ENCODE data around the gene ZMYM4.
"Not testable (repeated sequence)": the region's sequence is repeated elsewhere in the genome, so short reads cannot be mapped to it uniquely, and the experiment has no call there.

ZMYM4 gene

GRCh38 chr1:35326246-35326866 lies 57.8 kb downstream of the ZMYM4 start:
- WGBS, 2 experiments (ENCODE audit: insufficient coverage in 2 of 2): 88% methylated on average over 1 of the region's 3 CpGs; no CpG with 5 or more reads in 1 of the 2 experiments
- Histone ChIP-seq H3K4me3 (ENCODE audit: extremely low read depth, insufficient read depth, low read length, poor library complexity, severe bottlenecking) (no peak overlapping the region), H3K27ac (ENCODE audit: low read depth, low read length, severe bottlenecking) (no peak overlapping the region), H3K9me3 (ENCODE audit: control insufficient read depth, low read length) (no peaks in the 10 kb centered on the region), H3K36me3 (ENCODE audit: control insufficient read depth, insufficient read depth, low read length) (peaks cover 14% of the 10 kb centered on the region), H3K4me1 (ENCODE audit: control insufficient read depth, insufficient read depth, low read length, poor library complexity, severe bottlenecking) (no peaks in the 10 kb centered on the region)

- not testable (repeated sequence) for H3K4me1 ChIP-seq (ENCODE audit: control insufficient read depth, insufficient read depth, low read length, poor library complexity, severe bottlenecking); H3K9me3 ChIP-seq (ENCODE audit: control insufficient read depth, low read length); H3K27ac ChIP-seq (ENCODE audit: low read depth, low read length, severe bottlenecking); H3K4me3 ChIP-seq (ENCODE audit: extremely low read depth, insufficient read depth, low read length, poor library complexity, severe bottlenecking)
- peaks cover 27% of the 10 kb centered on the region for H3K36me3 ChIP-seq (ENCODE audit: control insufficient read depth, insufficient read depth, low read length)
- 100% methylated on average over 1 of the region's 2 CpGs; no CpG with 5 or more reads in 1 of the 2 experiments for WGBS, 2 experiments (ENCODE audit: insufficient coverage in 2 of 2)
Measured at GRCh38 chr1:35331618-35332017, 63.1 kb downstream of the ZMYM4 start.

GRCh38 chr1:35334485-35334884 lies 66.0 kb downstream of the ZMYM4 start:
- no peaks in the 10 kb centered on the region for H3K4me1 ChIP-seq (ENCODE audit: control insufficient read depth, insufficient read depth, low read length, poor library complexity, severe bottlenecking)
- no CpG with 5 or more reads among the region's 1 CpG for WGBS, 2 experiments (ENCODE audit: insufficient coverage in 2 of 2)
- peaks cover 28% of the 10 kb centered on the region for H3K36me3 ChIP-seq (ENCODE audit: control insufficient read depth, insufficient read depth, low read length)

DNA sequence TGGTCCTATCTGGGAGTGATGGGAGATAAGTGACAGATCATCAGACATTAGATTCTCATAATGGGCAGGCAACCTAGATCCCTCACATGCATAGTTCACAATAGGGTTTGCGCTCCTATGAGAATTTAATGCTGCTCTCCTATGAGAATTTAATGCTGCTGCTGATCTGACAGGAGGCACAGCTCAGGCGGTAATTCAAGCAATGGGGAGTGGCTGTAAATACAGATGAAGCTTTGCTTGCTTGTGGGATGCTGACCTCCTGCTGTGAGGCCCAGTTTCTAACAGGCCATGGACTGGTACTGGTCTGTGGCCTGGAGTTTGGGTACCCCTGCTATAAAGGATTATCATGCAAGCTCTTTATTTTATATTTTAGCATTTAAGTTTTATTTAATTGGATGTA lies 72.0 kb downstream of the ZMYM4 start:
- H3K4me1 ChIP-seq (ENCODE audit: control insufficient read depth, insufficient read depth, low read length, poor library complexity, severe bottlenecking): no peaks in the 10 kb centered on the region
- H3K4me3 ChIP-seq (ENCODE audit: extremely low read depth, insufficient read depth, low read length, poor library complexity, severe bottlenecking): no peak overlapping the region
- H3K27ac ChIP-seq (ENCODE audit: low read depth, low read length, severe bottlenecking): no peak overlapping the region
- 100% methylated on average over 2 of the region's 2 CpGs; no CpG with 5 or more reads in 1 of the 2 experiments for WGBS, 2 experiments (ENCODE audit: insufficient coverage in 2 of 2)
- H3K9me3 ChIP-seq (ENCODE audit: control insufficient read depth, low read length): no peaks in the 10 kb centered on the region
- H3K36me3 ChIP-seq (ENCODE audit: control insufficient read depth, insufficient read depth, low read length): peaks cover 20% of the 10 kb centered on the region

More at GRCh38 chr1:35334485-35334884, 66.0 kb downstream of the ZMYM4 start:
- no peaks in the 10 kb centered on the region for H3K9me3 ChIP-seq (ENCODE audit: control insufficient read depth, low read length)
- no peak overlapping the region for H3K4me3 ChIP-seq (ENCODE audit: extremely low read depth, insufficient read depth, low read length, poor library complexity, severe bottlenecking)
- H3K27ac ChIP-seq (ENCODE audit: low read depth, low read length, severe bottlenecking): no peak overlapping the region

DNA sequence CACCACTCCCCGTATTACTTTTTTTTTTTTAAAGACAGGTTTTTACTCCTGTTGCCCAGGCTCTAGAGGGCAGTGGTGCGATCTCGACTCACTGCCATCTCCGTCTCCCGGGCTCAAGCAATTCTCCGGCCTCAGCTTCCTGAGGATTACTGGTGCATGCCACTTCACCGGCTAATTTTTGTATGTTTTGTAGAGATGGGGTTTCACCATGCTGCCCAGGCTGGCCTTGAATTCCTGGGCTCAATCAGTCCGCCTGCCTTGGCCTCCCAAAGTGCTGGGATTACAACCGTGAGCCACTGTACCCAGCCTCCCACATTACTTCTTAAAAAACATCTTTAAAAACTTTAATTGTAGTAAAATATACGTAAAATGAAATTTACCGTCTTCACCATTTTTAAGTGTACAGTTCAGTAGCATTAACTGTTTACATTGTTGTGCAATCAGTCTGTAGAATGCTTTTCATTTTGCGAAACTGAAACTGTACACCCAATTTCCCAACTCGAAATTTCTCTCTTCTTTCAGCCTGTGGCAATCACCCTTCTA lies 77.0 kb downstream of the ZMYM4 start:
- 91 to 94% methylated on average over 6 to 8 of the region's 13 CpGs for WGBS, 2 experiments (ENCODE audit: insufficient coverage in 2 of 2)
- H3K4me3 ChIP-seq (ENCODE audit: extremely low read depth, insufficient read depth, low read length, poor library complexity, severe bottlenecking): no peak overlapping the region
- H3K9me3 ChIP-seq (ENCODE audit: control insufficient read depth, low read length): no peaks in the 10 kb centered on the region
- no peaks in the 10 kb centered on the region for H3K4me1 ChIP-seq (ENCODE audit: control insufficient read depth, insufficient read depth, low read length, poor library complexity, severe bottlenecking)
- H3K36me3 ChIP-seq (ENCODE audit: control insufficient read depth, insufficient read depth, low read length): no peaks in the 10 kb centered on the region
- no peak overlapping the region for H3K27ac ChIP-seq (ENCODE audit: low read depth, low read length, severe bottlenecking)

DNA sequence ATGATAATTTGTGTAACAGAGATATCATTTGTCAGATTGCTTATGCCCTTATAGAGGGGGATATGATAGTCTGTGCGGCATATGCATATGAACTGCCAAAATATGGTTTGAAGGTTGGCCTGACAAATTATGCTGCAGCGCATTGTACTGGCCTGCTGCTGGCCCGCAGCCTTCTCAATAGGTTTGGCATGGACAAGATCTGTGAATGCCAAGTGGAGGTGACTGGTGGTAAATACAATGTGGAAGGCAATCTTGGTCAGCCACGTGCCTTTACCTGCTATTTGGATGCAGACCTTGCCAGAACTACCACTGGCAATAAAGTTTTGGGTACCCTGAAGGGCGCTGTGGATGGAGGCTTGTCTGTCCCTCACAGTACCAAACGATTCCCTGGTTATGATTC lies 82.4 kb downstream of the ZMYM4 start:
- Histone ChIP-seq H3K4me1 (ENCODE audit: control insufficient read depth, insufficient read depth, low read length, poor library complexity, severe bottlenecking) (no peaks in the 10 kb centered on the region), H3K27ac (ENCODE audit: low read depth, low read length, severe bottlenecking) (no peak overlapping the region), H3K36me3 (ENCODE audit: control insufficient read depth, insufficient read depth, low read length) (peaks cover 14% of the 10 kb centered on the region), H3K9me3 (ENCODE audit: control insufficient read depth, low read length) (no peaks in the 10 kb centered on the region), H3K4me3 (ENCODE audit: extremely low read depth, insufficient read depth, low read length, poor library complexity, severe bottlenecking) (no peak overlapping the region)
- 97 to 98% methylated on average over 3 to 5 of the region's 6 CpGs for WGBS, 2 experiments (ENCODE audit: insufficient coverage in 2 of 2)

- peaks cover 33% of the 10 kb centered on the region for H3K36me3 ChIP-seq (ENCODE audit: control insufficient read depth, insufficient read depth, low read length)
- H3K4me3 ChIP-seq (ENCODE audit: extremely low read depth, insufficient read depth, low read length, poor library complexity, severe bottlenecking): no peak overlapping the region
- H3K4me1 ChIP-seq (ENCODE audit: control insufficient read depth, insufficient read depth, low read length, poor library complexity, severe bottlenecking): no peaks in the 10 kb centered on the region
- no peaks in the 10 kb centered on the region for H3K9me3 ChIP-seq (ENCODE audit: control insufficient read depth, low read length)
- H3K27ac ChIP-seq (ENCODE audit: low read depth, low read length, severe bottlenecking): no peak overlapping the region
Measured at GRCh38 chr1:35359995-35360394, 91.5 kb downstream of the ZMYM4 start.

DNA sequence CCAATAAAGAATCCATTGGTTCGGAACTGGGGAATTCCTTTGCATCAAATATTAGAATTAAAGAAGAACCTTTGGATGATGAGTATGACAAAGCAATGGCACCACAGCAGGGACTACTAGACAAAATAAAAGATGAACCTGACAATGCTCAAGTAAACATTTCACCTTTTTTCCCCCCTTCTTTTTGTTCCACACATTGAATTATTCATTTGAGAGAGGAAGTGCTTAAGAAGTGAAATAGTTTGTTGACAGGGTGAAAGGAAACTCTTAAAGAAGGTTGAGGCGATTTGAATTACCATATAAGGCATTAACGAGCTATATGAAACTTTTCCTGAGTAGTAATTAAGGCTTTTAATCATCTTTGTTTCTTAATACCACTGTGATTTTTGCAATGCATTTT lies 93.1 kb downstream of the ZMYM4 start:
- Histone ChIP-seq H3K27ac (ENCODE audit: low read depth, low read length, severe bottlenecking) (no peak overlapping the region), H3K4me1 (ENCODE audit: control insufficient read depth, insufficient read depth, low read length, poor library complexity, severe bottlenecking) (no peaks in the 10 kb centered on the region), H3K4me3 (ENCODE audit: extremely low read depth, insufficient read depth, low read length, poor library complexity, severe bottlenecking) (no peak overlapping the region), H3K9me3 (ENCODE audit: control insufficient read depth, low read length) (no peaks in the 10 kb centered on the region), H3K36me3 (ENCODE audit: control insufficient read depth, insufficient read depth, low read length) (peaks cover 31% of the 10 kb centered on the region)
- WGBS, 2 experiments (ENCODE audit: insufficient coverage in 2 of 2): no CpG with 5 or more reads among the region's 3 CpGs

DNA sequence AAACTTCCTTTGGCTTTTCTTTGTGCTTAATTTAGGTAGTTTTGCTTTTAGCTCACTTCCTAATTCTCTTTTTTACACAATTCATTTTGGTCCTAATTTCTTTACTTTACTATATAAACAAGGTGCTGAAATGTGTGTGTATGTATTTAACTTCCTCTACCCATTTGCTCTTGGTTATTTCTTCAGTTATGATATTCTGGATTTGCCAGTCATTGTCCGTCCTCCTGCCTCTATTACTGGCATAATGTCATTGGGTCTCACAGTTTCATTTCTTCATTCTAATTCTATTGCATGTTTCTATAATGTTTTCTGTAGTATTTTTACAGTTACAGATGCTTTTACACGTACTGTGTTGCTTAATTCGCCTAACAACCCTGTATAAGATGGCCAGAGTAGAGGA lies 96.2 kb downstream of the ZMYM4 start:
- no peaks in the 10 kb centered on the region for H3K4me1 ChIP-seq (ENCODE audit: control insufficient read depth, insufficient read depth, low read length, poor library complexity, severe bottlenecking)
- no peak overlapping the region for H3K4me3 ChIP-seq (ENCODE audit: extremely low read depth, insufficient read depth, low read length, poor library complexity, severe bottlenecking)
- 88% methylated on average over 2 of the region's 3 CpGs; no CpG with 5 or more reads in 1 of the 2 experiments for WGBS, 2 experiments (ENCODE audit: insufficient coverage in 2 of 2)

DNA sequence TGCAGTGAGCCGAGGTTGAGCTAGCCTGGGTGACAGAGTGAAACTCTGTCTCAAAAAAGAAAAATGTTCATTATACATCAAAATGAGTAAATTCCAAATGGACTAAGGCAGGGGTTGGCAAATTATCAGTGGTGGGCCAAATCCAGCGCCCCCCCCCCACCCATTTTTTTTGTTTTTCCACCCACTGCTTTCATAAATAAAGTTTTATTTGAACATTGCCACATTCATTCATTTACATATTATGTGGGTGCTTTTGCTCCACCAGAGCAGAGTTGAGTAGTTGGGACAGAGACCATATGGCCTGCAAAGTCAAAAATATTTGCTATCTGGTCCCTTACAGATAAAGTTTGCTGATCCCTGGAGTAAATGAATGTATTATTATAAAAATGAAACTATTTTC lies 99.4 kb downstream of the ZMYM4 start:
- Histone ChIP-seq H3K9me3 (ENCODE audit: control insufficient read depth, low read length) (no peaks in the 10 kb centered on the region), H3K4me1 (ENCODE audit: control insufficient read depth, insufficient read depth, low read length, poor library complexity, severe bottlenecking) (no peaks in the 10 kb centered on the region), H3K27ac (ENCODE audit: low read depth, low read length, severe bottlenecking) (no peak overlapping the region), H3K4me3 (ENCODE audit: extremely low read depth, insufficient read depth, low read length, poor library complexity, severe bottlenecking) (no peak overlapping the region), H3K36me3 (ENCODE audit: control insufficient read depth, insufficient read depth, low read length) (peaks cover 27% of the 10 kb centered on the region)
- WGBS, 2 experiments (ENCODE audit: insufficient coverage in 2 of 2): no CpG with 5 or more reads among the region's 2 CpGs

More for the DNA sequence above, 96.2 kb downstream of the ZMYM4 start:
- Histone ChIP-seq H3K27ac (ENCODE audit: low read depth, low read length, severe bottlenecking) (no peak overlapping the region), H3K36me3 (ENCODE audit: control insufficient read depth, insufficient read depth, low read length) (peaks cover 34% of the 10 kb centered on the region), H3K9me3 (ENCODE audit: control insufficient read depth, low read length) (no peaks in the 10 kb centered on the region)

DNA sequence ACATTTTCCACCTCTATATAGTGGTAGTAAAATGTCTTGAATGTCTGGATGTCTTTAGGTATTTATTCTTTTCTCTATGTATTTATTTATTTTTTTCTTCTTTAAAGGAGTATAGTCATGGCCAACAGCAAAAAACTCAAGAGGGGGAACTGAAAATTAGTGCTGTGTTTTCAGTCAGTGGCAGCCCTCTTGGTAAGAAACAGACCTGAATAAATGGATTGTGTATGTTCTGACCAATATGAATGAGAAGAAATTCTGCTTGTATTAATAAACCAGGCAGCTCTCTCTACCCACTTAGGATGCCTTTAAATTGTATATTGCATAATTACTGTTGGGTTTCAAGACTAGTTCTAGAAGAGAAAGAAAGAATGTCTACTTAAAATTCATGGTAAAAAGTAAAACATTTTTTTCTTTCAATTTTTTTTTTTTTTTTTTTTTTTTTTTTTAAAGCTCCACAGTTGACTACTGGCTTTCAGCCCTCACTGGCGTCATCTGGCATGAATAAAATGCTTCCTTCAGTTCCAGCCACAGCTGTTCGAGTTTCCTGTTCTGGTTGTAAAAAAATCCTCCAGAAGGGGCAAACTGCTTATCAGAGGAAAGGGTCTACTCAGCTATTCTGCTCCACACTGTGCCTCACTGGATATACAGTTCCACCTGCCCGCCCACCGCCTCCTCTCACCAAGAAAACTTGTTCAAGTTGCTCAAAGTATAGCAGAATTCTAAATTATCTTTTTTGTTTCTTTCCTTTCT lies 101.6 kb downstream of the ZMYM4 start:
- Histone ChIP-seq H3K4me3 (ENCODE audit: extremely low read depth, insufficient read depth, low read length, poor library complexity, severe bottlenecking) (no peak overlapping the region), H3K27ac (ENCODE audit: low read depth, low read length, severe bottlenecking) (no peak overlapping the region)
- 83 to 94% methylated on average over 2 of the region's 4 CpGs for WGBS, 2 experiments (ENCODE audit: insufficient coverage in 2 of 2)

More for the DNA sequence above, 101.6 kb downstream of the ZMYM4 start:
- H3K4me1 ChIP-seq (ENCODE audit: control insufficient read depth, insufficient read depth, low read length, poor library complexity, severe bottlenecking): no peaks in the 10 kb centered on the region
- peaks cover 23% of the 10 kb centered on the region for H3K36me3 ChIP-seq (ENCODE audit: control insufficient read depth, insufficient read depth, low read length)
- H3K9me3 ChIP-seq (ENCODE audit: control insufficient read depth, low read length): no peaks in the 10 kb centered on the region
